HCT116 (cell line): ENCODE data around the gene LRRC1. TPM values are rescaled to one million over a fixed set of nuclear protein-coding genes. Genes with fewer than 3 reads are reported as not detected.

Experiments
- ATAC-seq: fragments of 200-7000 bp; cut with Tn5 transposase; 2 replicates; pipeline ENCODE4 v1.9.1; 2020; ENCODE audit warnings: mild to moderate bottlenecking, moderate library complexity
- BruUV-seq: library from RNA; stranded (reverse); fragments of 400-500 nt; replicated peaks from 2 replicates; lab custom pipeline; 2021; lab: Mats Ljungman, UMichigan
- CTCF ChIA-PET: fragments of 300-600 bp; sonication (Branson Sonifier 250); formaldehyde crosslinking; loops from one replicate; lab custom pipeline; 2021; ENCODE audit warnings: antibody characterized with exemption; lab: Charles Lee
- POLR2A ChIA-PET: fragments of 300-600, 350-600 bp; sonication (Branson Sonifier 250); formaldehyde crosslinking; loops from one replicate; lab custom pipeline; 2021; ENCODE audit warnings: antibody characterized with exemption; lab: Charles Lee
- RAD21 ChIA-PET, 2 experiments: fragments of 300-600 bp; sonication (Branson Sonifier 250); formaldehyde crosslinking; loops; one replicate each; lab custom pipeline; 2023; ENCODE audit warnings: low total read pairs in 2 of 2; ENCODE audit not compliant: uncharacterized antibody in 2 of 2, unreplicated experiment in 2 of 2, low non-redundant PET in 1 of 2; lab: Charles Lee
- DNase-seq: peaks from one replicate; pipeline ENCODE4 v3.0.0-alpha.2; 2010; ENCODE audit warnings: low read depth, low spot score
- H2AFZ ChIP-seq: fragments of 200-600 bp; shearing (Covaris generic), sonication (generic); 2 replicates; pipeline ENCODE4 v1.6.1; 2017; ENCODE audit warnings: low read depth, mixed run types, mixed read lengths, antibody characterized with exemption, low read length; ENCODE audit not compliant: poor library complexity, severe bottlenecking
- H3K27ac ChIP-seq: 2 replicates; pipeline ENCODE4 v1.5.1; 2012; ENCODE audit warnings: low read depth, low read length
- H3K27me3 ChIP-seq: fragments of 200-600 bp; sonication (generic); 2 replicates; pipeline ENCODE4 v1.6.1; 2016; ENCODE audit warnings: mixed run types, low read length, mixed read lengths; ENCODE audit not compliant: insufficient read depth
- H3K36me3 ChIP-seq, 2 experiments: fragments of 200-500 bp in 1 of 2; fragments of 200-600 bp in 1 of 2; sonication (Bioruptor generic) in 1 of 2; sonication (generic) in 1 of 2; 2 replicates each; pipeline versions ENCODE4 v1.5.1 to v1.6.1; 2014 to 2016; ENCODE audit warnings: low read length in 2 of 2, inconsistent platforms in 1 of 2, mixed read lengths in 1 of 2, mixed run types in 1 of 2; ENCODE audit not compliant: insufficient read depth in 2 of 2, control insufficient read depth in 1 of 2
- H3K4me1 ChIP-seq, 2 experiments: fragments of 200-600 bp in 1 of 2; sonication (generic) in 1 of 2; 2 replicates each; pipeline versions ENCODE4 v1.5.1 to v1.6.1; 2012 to 2017; ENCODE audit warnings: low read length in 2 of 2, inconsistent platforms in 1 of 2, mild to moderate bottlenecking in 1 of 2, mixed read lengths in 1 of 2, mixed run types in 1 of 2, moderate library complexity in 1 of 2; ENCODE audit not compliant: insufficient read depth in 2 of 2, control insufficient read depth in 1 of 2
- H3K4me2 ChIP-seq: fragments of 200-600 bp; sonication (generic); 2 replicates; pipeline ENCODE4 v1.6.1; 2017; ENCODE audit warnings: mixed run types, low read length, mixed read lengths
- H3K4me3 ChIP-seq, 2 experiments: fragments of 200-600 bp in 1 of 2; sonication (generic) in 1 of 2; replicated peaks in 1 of 2; 2 replicates each; pipeline ENCODE4 v1.5.1; 2011 to 2016; ENCODE audit warnings: low read length in 2 of 2, control low read depth in 1 of 2, low read depth in 1 of 2, mild to moderate bottlenecking in 1 of 2, mixed read lengths in 1 of 2, mixed run types in 1 of 2
- H3K79me2 ChIP-seq: fragments of 200-600 bp; sonication (generic); 2 replicates; pipeline ENCODE4 v1.6.1; 2017; ENCODE audit warnings: mild to moderate bottlenecking, mixed run types, low read length, moderate library complexity, mixed read lengths; ENCODE audit not compliant: insufficient read depth
- H3K9ac ChIP-seq: fragments of 200-600 bp; sonication (generic); 2 replicates; pipeline ENCODE4 v1.6.1; 2016; ENCODE audit warnings: low read length, mixed read lengths
- H3K9me2 ChIP-seq: fragments of 200-600 bp; sonication (generic), shearing (Covaris generic); 2 replicates; pipeline ENCODE4 v1.6.1; 2017; ENCODE audit warnings: mixed run types, mild to moderate bottlenecking, moderate library complexity; ENCODE audit not compliant: insufficient read depth
- H3K9me3 ChIP-seq, 2 experiments: fragments of 200-500 bp in 1 of 2; fragments of 200-600 bp in 1 of 2; sonication (Bioruptor generic) in 1 of 2; sonication (generic) in 1 of 2; 2 replicates each; pipeline ENCODE4 v1.6.1; 2014 to 2017; ENCODE audit warnings: low read length in 2 of 2, mixed read lengths in 2 of 2, inconsistent platforms in 1 of 2, low read depth in 1 of 2, mild to moderate bottlenecking in 1 of 2, mixed run types in 1 of 2, moderate library complexity in 1 of 2; ENCODE audit not compliant: control insufficient read depth in 1 of 2, insufficient read depth in 1 of 2
- H4K20me1 ChIP-seq: fragments of 200-600 bp; sonication (generic), shearing (Covaris generic); 2 replicates; pipeline ENCODE4 v1.6.1; 2017; ENCODE audit warnings: mixed run types, mild to moderate bottlenecking, moderate library complexity; ENCODE audit not compliant: insufficient read depth
- CBX3 ChIP-seq: IDR thresholded peaks from 2 replicates; pipeline ENCODE4 v1.6.1; 2012; ENCODE audit warnings: low read depth
- EGR1 ChIP-seq: IDR thresholded peaks from 2 replicates; pipeline ENCODE4 v1.6.1; 2012; ENCODE audit warnings: low read depth
- EZH2phosphoT487 ChIP-seq: fragments of 200-600 bp; IDR thresholded peaks from 2 replicates; pipeline ENCODE4 v1.6.1; 2018; ENCODE audit warnings: antibody characterized with exemption, borderline replicate concordance
- MAX ChIP-seq: IDR thresholded peaks from 2 replicates; pipeline ENCODE4 v1.6.1; 2012
- SIN3A ChIP-seq: IDR thresholded peaks from 2 replicates; pipeline ENCODE4 v1.6.1; 2012; ENCODE audit warnings: low read depth
- SP1 ChIP-seq: IDR thresholded peaks from 2 replicates; pipeline ENCODE4 v1.6.1; 2012; ENCODE audit warnings: low read depth
- SRF ChIP-seq: IDR thresholded peaks from 2 replicates; pipeline ENCODE4 v1.6.1; 2012; ENCODE audit warnings: low read depth
- intact Hi-C: fragments of 100-400 bp; cut with micrococcal nuclease; formaldehyde crosslinking; loops from 2 replicates; pipeline ENCODE4 v1.10.0; 2022
- total RNA-seq: library from RNA; stranded (reverse); gene quantifications from one replicate; pipeline ENCODE4 v1.2.1, GENCODE V29; 2021; ENCODE audit not compliant: unreplicated experiment

The LRRC1 gene
- total RNA-seq, 1 experiment from 2014 or later = 19.8 TPM

- intact Hi-C loops = no loop called here
- no peak for DNase-seq
- Histone ChIP-seq H3K9me3 (no peaks in the 10 kb centered on the region), H3K4me3 (no peak overlapping the region), H3K27ac (no peak overlapping the region), H3K79me2 (no peaks in the 10 kb centered on the region), H2AFZ (no peak overlapping the region), H4K20me1 (no peaks in the 10 kb centered on the region), H3K36me3 (0 out of 4 replicates have a peak, but pooled peaks cover 0 to 2% of the 10 kb centered on the region in 2 experiments), H3K4me1 (peaks cover 40 to 44% of the 10 kb centered on the region in 2 experiments), H3K9me2 (no peaks in the 10 kb centered on the region), H3K9ac (no peak overlapping the region), H3K27me3 (no peaks in the 10 kb centered on the region), H3K4me2 (no peak overlapping the region)
- ChIA-PET RAD21 (no interaction called here), CTCF (no interaction called here), POLR2A (no interaction called here)
- BruUV-seq = no TSS peak
- TF ChIP-seq CBX3 = no peak
- TF ChIP-seq EZH2phosphoT487 = no peak
- no peak for TF ChIP-seq SP1
- ATAC-seq = no peak
Observed at GRCh38 chr6:53924277-53924676, 129.5 kb downstream of the LRRC1 start.

- Histone ChIP-seq H3K9ac (no peak overlapping the region), H3K4me1 (peaks cover 47 to 50% of the 10 kb centered on the region in 2 experiments), H3K79me2 (no peaks in the 10 kb centered on the region), H3K27ac (no peak overlapping the region), H3K4me2 (no peak overlapping the region), H3K36me3 (0 out of 4 replicates have a peak, but pooled peaks cover 0 to 2% of the 10 kb centered on the region in 2 experiments), H4K20me1 (no peaks in the 10 kb centered on the region), H3K9me3 (no peaks in the 10 kb centered on the region), H2AFZ (no peak overlapping the region), H3K4me3 (no peak overlapping the region), H3K9me2 (no peaks in the 10 kb centered on the region), H3K27me3 (no peaks in the 10 kb centered on the region)
- ChIA-PET POLR2A (no interaction called here), CTCF (no interaction called here), RAD21 (no interaction called here)
- no TSS peak for BruUV-seq
- ATAC-seq (no peak), DNase-seq (no peak)
- intact Hi-C loops = no loop called here
- no peak for TF ChIP-seq MAX
- TF ChIP-seq EGR1 = no peak
- TF ChIP-seq SRF = no peak
- TF ChIP-seq SIN3A = no peak
- no peak for TF ChIP-seq EZH2phosphoT487
- TF ChIP-seq CBX3 = no peak
Observed at GRCh38 chr6:53924821-53925422, 130.1 kb downstream of the LRRC1 start.
